Stimulated activated CD4-positive, alpha-beta T cell treated with anti-CD3 and anti-CD28 coated beads, TNF-alpha, amount 100 ng/mL, for 4 hours (primary cell): Measurements from ENCODE around the gene LPIN3.
A peak's percentile ranks its signal among the peaks of the same experiment; 100 is the strongest.

Source experiments
- DNase-seq, 3 experiments: peaks; one replicate each; pipeline ENCODE4 v3.0.0-alpha.2; 2020; ENCODE audit warnings: low read depth in 3 of 3

The LPIN3 gene

DNA sequence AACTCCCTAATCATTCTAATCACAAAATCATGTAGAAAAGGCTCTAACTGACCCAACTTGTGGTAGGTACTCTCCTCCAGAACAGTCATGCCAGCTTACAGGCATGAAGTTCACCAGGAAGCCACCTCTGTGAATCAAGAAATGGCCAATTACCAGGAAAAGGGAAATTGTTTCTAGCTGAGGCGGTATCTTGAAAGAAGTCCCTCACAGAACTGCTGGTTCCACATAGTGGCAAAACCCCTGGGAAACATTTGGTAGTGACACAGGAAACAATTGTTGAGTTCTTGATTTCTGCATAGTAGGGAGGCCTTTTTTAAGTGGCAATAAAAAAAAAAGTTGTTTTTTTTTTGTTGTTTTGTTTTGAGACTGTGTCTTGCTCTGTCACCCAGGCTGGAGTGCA is 19.6 kb upstream of the LPIN3 start:
- no peak for DNase-seq

DNA sequence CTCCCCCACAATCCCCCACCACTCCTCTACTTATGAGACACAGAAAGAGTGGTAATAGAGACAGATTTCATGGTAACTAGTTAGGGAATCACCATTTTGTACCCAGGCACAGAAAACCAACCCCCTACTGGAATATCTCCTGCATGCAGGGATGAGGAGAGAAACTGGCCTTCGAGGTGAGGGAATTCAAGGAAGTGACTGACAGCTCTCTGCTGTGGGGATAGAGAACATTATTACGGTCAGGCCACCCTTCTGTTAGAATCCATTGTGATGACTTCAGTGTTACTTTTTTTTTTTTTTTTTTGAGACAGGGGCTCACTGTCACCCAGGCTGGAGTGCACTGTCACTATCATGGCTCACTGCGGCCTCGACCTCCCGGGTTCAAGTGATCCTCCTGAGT is 13.4 kb upstream of the LPIN3 start:
- DNase-seq = no peak

DNA sequence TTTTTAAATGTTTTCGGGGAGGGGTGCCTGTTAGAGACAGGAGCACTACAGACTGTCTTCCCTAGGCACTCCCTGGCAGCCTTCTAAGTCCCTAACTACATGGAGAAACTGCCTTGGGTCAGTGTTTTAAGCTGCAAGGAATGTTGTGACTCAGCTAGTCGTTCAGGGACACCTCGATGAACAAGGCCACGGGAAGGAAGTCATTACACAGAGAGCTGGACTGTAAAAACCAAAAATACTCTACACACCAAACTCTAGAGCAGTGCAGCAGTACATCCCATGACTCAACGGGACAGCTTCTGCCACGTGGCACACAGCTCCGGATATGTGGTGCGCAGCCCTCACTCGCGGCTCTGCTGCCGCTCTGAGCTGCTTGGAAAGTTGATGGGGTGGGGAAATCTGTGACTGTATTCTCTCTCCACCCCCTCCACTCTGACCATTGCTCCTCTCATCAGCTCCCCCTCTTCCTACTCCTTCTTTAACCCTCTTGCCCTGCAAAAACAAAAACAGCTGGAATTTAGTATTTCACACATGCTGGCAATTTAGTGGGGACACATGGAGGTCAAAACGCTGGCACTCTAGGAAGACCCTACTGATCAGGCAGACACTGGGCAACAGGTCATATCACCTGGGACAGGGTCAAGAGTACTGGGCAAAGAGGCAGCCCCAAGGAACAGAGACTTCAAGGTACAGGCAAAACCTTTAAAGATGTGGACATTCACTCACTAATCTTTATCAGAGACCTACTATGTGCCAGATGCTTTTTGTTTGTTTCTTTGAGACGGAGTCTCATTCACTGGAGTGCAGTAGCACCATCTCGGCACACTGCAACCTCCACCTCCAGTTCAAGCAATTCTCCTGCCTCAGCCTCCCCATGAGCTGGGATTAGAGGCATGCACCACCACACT is 10.9 kb upstream of the LPIN3 start:
- DNase-seq = peak; percentile 37 to 48 (median 48)

DNA sequence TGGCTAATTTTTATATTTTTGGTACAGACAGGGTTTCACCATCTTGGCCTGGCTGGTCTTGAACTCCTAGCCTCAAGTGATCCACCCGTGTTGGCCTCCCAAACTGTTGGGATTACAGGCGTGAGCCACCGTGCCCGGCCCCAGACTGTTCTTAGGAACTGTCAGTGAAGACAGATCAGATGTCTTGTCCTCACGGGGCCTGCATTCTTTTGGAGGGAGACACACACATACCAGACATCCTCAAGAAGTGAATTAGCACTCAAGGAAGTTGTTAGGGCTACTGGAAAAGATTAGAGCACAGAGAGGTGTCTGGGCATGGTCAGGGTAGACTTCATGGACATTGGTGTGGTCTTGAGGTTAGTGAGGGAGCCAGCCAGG is 10.3 kb upstream of the LPIN3 start:
- no peak for DNase-seq

DNA sequence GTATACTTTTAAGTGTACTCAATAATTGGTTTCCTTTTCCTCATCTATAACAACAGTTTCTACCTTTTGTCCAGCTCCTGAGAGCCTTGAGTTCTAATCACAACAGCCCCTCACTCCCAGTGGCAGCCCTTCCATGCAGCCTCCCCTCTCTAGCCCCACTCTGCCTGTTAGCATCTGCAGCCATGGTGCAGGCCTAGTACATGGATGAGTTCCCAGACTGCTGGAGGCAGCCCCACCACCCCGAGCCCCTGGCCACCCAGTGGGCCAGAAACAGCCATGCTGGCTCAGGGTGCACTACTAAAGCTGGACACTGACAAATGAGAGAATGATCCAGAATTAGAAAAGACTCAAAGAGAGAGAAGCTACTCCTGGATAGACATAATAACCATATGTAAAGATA is 9.7 kb upstream of the LPIN3 start:
- DNase-seq = no peak

DNA sequence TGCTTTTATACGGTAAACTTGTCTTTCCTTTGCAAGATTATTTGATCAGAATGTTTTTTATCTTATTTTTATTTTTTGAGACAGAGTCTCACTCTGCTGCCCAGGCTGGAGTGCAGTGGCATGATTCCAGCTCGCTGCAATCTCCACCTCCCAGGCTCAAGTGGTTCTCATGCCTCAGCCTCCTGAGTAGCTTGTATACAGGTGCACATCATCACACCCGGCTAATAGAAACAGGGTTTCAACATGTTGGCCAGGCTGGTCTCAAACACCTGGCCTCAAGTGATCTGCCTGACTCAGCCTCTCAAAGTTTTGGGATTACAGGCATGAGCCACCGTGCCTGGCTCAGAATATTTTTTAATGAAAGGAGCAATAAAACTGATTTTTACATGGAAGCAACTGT is 8.9 kb upstream of the LPIN3 start:
- no peak for DNase-seq

DNA sequence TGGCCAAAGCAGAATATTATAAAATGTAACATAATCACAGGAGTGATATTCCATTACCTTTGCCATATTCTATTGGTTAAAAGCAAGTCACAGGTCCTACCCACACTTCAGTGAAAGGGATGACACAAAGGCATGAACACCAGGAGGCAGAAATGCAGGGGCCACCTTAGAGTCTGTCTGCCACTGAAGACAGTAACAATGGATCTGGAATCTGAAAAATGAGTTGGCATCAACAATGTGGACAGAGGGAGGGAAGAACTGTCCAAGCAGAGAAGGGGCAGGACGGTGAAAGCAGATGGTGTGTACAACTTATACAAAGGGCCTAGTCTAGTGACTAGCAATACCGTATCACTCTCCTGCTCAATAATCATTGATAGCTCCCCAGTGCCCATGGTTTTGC is 6.6 kb upstream of the LPIN3 start:
- no peak for DNase-seq

DNA sequence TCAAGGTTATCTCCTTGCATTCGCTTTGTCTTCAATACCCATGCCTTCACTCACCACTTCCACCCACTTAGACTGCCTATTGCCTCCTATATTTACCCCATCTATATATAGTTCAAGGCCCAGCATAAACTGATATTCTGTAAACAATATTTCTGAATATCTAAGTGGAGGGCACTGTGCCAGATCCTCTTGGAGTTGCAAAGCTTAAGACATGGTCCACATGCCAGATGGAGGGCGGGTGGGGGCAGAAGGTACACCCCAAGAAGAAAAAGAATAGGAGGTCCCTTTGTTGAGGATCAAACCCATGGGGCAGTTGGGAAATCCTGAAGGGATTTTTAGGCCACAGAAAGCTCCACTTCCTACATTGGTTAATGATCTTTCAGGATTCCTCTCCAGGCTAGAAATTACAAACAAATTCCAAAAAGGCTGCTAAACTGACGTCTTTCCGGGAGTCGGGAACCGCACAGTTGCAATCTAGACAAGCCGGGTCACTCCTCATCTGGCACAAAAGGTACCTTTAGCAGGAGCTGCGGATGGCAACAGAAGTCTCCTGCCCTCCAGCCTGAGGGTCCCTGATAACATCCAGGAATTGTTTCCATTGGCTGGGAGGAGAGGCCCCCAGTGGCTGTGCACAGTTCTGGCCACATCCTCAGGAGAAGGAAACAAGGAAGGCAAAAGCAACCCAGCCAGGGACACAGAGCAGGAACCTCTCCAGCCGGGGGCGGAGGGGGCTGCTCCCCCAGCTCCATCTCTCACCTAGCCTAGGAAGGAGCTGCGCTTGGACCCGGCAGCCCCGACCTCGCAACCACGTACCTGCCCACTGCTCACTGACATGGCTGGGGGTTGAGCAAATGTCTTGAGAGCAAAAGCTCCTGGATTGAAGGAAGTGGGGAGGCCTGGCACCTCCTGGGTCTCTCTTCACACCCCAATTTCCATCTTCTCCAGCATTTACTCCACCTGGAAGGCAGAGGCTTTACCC is 5.9 kb upstream of the LPIN3 start:
- no peak for DNase-seq

DNA sequence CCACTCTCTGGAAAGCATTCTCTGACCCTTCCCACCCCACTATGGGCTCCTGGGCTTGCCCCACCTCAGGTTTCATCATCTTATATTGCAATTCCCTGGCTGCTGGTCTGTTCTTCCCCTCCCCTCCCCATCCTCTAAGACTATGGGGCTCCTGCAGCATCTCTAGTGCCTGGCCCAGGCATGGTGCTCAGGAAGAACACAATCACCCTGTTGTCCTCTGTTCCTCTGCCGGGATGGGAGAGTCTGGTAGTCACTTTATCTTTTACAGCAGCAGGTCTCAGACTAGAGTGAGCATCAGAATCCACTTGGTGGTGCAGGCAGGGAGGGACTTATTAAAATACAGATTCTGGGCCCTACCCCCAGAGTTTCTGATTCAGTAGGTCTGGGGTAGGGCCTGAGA is 5.0 kb upstream of the LPIN3 start:
- DNase-seq = no peak

DNA sequence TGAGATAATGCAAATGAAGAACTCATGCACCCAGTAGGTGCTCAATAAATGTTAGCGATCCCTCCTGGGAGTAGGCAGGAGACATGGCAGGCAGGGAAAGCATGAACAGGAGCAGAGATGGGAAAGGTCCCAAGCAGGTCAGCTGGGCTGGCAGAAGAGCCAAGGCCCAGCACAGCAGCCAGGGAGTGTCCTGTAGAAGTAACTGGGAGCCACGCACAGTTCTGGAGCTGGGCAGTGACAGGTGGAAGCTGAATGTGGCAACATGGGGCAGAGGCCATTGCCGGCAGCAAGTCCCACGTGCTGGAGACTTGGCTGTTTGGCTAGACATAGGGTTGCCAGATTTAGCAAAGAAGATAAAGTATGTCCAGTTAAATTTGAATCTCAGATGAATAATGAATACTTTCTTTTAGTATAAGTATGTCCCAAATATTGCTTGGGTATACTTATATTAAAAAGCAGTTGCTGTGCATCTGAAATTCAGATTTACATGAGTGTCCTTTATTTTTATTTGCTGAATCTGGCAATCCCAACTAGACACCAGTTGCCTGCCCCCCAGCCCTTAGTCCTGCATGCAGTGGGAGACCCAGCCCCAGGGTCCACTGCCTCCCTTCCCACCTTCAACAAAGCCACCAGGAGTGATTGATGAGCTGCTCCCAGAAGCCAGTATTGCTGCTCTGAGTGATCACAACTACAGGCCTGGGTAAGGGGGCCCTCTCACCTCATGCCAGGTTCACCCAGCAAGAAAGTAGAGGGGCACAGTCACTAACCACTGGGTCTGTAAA is 3.7 kb upstream of the LPIN3 start:
- DNase-seq = no peak

DNA sequence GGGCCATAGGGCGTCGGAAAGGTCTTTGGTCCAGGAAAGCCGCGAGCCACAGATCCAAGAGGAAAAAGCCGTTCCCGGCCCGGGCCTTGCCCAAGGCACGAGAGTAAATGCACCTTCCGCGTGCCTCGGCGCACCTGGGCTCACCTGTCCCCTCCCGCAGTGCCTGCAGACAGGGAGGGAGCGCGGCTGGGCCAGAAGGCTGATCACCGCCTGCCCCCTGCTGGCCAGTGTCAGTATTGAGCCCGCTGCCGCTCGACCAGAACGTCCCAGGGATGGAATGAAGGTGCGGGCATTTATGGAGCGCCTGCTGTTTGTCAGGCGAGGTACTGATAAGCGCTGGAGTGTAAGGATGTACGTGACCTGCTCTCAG is 679 bp upstream of the LPIN3 start:
- peak; percentile 68 to 81 (median 75) for DNase-seq

DNA sequence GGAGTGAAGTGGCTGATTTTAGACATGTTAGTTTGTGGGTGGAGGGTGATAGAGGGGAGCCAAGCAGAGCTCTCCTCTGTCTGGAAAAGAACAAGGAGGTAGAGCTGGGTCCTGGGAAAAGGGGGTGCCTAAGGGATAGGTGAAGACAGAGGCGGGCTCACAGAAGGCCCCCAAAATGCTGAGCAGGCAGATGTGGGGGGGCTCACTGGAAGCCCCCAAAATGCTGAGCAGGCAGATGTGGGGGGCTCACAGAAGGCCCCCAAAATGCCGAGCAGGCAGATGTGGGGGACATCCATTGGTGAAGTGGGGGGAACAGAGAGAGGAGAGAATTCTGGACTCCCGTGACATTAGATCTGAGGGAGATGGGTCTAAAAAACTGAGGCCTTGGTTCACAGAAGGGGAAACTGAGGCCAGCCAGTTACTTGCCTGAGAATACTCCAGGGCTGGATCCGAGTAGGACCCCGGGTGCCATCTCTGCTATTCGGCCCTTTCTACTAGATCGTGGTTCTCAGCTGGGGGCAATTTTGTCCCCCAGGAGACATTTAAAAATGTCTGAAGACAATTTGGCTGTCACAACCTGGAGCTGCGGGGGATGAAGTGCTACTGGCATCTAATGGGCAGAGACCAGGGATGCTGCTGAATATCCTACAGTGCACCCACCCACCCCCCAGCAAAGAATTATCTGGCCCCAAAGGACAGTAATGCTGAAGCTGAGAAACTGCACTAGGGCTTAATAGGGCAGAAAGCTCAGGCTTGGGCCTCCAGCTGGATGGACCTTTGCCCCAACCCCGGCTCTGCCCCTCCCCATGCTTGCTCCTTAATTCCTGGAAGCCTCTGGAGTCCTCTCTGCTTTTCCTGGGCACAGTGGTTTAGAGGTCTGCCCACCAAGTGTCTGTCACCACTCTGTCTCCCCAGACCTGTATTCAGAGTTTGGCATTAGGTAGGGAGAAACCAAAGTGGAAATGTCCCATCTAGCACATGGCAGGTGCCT is 2.1 kb downstream of the LPIN3 start:
- no peak for DNase-seq

DNA sequence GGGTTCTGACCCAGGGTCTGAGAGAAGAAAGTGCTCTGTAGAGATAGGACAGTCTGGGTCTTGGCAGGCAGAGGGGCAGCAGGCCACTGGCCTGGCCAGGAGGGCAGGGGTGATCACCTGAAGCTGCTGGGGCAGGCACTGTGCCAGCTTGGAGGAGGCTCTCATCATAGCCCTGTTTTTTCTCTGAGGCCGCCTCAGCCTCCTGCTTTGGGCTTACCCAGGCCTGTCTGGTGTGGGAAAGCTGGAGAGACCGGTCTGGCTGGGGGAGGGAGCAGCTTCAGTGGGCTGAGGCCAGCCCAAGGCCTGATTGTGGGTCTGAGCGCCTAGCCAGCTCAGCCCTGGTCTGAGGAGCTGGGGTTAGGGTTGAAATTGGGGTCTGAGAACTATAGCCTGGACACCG is 3.9 kb downstream of the LPIN3 start:
- no peak for DNase-seq

DNA sequence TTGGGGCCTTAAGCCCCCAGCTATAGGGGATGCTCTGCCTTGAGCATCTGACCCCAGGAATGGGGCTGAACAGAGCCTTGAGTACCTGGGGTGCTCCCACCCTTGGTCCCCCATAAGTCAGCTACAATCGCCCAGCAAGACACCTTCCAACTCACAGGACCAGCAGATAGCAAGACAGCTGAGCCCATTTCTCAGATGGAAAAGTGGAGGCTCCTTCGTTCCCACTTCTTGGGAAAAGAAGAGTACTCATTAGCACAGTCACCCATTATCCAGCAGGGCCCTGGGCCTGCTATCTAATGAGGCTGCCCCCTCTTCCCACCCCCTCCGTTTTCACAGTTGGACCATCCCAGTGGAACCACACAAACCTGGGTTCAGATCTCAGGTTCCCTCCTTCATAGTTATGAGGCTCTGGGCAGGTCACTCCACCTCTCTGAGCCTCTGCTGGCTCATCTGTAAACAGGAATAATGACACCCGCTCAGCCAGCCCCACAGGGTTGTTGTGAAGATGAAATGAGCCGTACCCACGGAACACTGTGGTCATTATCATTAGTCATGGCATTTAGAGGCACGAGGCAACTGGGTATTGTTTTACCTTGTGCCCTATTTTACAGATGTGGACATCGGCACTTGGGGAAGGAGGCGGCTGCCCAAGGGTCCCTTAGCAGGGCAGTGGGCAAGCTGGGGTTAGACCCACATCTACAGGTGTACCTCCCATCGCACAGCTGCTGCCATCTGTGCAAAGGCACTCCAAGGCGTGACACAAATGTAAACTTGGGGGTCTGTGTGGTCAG is 4.5 kb downstream of the LPIN3 start:
- no peak for DNase-seq

DNA sequence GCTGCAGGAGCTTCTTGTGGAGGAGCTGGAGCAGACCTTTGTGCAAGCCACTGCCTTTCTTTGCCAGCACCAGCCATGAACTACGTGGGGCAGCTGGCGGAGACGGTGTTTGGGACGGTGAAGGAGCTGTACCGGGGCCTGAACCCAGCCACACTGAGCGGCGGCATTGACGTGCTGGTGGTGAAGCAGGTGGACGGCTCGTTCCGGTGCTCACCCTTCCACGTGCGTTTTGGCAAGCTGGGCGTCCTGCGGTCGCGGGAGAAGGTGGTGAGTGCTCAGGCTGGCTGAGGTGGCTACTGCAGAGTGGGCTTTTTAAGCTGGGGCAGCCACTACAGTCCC is 5.1 kb downstream of the LPIN3 start:
- DNase-seq = no peak

DNA sequence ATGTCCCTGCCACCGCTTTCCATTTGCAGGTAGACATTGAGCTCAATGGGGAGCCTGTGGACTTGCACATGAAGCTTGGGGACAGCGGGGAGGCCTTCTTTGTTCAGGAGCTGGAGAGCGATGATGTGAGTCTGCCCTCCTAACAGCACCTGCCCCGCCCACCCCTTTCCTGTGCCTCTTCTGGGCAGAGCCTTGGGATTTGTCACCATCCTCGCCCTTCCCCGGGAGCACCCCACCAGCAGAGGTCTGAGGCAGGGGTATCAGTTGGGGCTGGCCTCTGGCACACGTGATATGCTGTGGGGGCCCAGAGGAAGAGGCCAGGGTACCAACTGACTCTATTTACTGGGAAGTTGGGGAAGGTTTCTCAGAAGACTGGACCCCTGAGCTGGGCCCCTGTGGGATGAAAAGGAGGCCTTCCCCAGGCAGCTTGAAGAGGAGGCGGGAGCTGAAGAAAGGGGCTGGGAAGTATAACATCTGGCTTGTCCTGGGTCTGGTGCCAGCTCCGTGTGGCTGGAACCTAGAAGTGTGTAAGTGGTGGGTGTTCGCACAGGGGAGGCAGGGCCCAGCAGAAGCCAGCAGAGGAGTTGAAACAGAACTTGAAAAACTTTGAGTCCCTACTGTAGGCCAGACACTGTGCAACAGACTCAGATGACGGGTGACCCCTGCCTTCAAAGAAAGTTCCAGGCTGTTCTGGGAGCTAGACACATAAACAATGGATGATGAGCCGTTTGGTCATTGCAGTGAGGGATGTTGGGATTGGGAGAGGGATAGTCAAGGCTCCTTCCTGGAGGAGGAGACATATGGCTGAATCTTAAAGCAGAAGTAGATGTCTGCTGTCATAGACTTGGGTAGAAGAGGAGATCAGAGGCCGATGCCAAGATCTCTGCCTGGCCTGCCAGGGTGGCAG is 7.2 kb downstream of the LPIN3 start:
- no peak for DNase-seq

DNA sequence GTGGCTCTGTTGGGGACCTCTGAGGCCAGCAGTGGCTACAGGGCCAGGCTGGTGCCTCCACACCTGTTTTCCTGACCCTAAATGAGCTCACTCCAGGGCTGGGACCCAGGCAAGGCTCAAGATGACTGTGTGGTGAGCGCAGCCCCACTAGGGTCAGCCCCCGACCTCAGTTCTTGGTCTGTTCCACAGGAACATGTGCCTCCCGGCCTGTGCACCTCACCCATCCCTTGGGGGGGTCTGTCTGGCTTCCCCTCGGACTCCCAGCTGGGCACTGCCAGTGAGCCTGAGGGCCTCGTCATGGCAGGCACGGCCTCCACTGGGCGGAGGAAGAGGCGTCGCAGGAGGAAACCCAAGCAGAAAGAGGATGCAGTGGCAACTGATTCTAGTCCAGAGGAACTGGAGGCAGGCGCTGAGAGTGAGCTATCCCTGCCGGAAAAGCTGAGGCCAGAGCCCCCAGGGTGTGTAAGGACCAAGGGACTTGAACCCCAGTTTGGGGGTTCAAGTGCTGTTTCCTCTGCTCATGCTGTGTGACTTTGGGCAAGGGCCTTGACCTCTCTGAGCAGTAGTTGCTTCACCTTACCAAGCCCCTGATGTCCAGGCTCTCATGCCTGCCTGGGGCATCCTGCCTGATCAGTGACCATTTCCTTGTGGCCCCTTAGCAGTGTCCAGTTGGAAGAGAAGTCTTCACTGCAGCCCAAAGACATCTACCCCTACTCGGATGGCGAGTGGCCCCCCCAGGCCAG is 8.0 kb downstream of the LPIN3 start:
- no peak for DNase-seq

DNA sequence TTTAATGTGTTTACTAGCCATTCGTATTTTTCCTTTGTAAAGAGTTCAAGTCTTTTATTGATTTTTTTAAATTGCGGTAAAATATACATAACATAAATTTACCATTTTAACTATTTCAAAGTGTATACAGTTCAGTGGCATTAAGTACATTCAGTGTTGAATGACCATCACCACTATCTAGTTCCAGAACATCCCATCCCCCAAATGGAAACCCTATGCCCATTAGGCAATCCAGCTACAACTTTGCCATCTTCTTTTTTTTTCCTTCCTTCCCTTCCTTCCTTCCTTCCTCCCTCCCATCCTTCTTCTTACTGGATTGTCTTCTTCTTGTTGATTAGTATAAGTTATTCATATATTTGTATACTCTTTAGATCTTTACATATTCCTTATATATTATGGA is 8.6 kb downstream of the LPIN3 start:
- no peak for DNase-seq
